HG02840 (cell line): ENCODE data around the gene OR13A1.
"Not testable (repeated sequence)": the region's sequence is repeated elsewhere in the genome, so short reads cannot be mapped to it uniquely, and the experiment has no call there.

ENCODE experiments used
- ATAC-seq: cut with Tn5 transposase; IDR thresholded peaks from one replicate; pipeline ENCODE4 v1.9.1; 2021; ENCODE audit warnings: mild to moderate bottlenecking, moderate library complexity, moderate number of reproducible peaks; ENCODE audit not compliant: unreplicated experiment, low FRiP score

Gene OR13A1, protein sequence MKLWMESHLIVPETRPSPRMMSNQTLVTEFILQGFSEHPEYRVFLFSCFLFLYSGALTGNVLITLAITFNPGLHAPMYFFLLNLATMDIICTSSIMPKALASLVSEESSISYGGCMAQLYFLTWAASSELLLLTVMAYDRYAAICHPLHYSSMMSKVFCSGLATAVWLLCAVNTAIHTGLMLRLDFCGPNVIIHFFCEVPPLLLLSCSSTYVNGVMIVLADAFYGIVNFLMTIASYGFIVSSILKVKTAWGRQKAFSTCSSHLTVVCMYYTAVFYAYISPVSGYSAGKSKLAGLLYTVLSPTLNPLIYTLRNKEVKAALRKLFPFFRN

DNA sequence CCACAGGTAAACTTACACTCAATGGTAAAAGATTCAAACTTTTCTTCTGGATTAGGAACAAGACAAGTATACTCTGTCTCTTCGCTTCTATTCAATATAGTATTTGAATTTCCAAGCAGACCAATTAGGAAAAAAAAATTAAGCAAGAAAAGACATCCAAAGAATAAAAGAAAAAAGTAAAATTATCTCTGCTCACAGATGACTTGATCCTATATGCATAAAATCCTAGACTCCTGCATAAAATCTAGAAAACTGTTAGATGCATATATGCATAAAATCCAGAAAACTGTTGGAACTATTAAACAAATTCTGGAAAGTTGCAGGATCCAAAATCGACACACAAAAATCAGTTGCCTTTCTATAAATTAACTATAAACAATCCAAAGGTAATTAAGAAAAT lies at the start of gene OR13A1:
TSS of gene OR13A1 (minus strand) at position 101 of the 400 bp plus-strand sequence. CDS start 11,186 bp downstream, outside the sequence.
- no peak for ATAC-seq

- not testable (repeated sequence) for ATAC-seq
Measured at GRCh38 chr10:45361983-45362799, 46.8 kb upstream of the OR13A1 start.

- ATAC-seq, result not testable (repeated sequence)
Measured at GRCh38 chr10:45358961-45359360, 43.6 kb upstream of the OR13A1 start.

DNA sequence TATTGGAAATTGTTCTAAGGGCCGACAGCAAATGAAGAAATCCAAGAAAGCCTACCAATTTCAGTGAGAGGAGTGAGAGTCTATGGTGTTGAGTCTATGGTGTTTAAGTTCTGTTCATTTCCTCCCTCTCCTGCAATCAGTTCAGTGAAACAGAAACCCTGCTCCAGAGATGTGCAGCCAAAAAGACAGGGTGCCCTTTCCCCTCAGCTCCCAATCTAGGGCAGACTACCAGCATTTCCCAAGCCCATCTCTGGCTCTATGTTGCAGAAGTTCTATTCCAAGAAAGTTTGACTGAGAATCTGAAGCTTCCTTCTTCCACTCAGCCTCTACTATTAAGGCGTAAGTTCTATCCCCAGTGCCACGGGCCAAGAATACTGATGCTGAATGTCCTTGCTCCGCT lies 40.1 kb upstream of the OR13A1 start:
- no peak for ATAC-seq

- no peak for ATAC-seq
Measured at GRCh38 chr10:45354261-45354660, 38.9 kb upstream of the OR13A1 start.

- no peak for ATAC-seq
Measured at GRCh38 chr10:45353186-45353585, 37.8 kb upstream of the OR13A1 start.

DNA sequence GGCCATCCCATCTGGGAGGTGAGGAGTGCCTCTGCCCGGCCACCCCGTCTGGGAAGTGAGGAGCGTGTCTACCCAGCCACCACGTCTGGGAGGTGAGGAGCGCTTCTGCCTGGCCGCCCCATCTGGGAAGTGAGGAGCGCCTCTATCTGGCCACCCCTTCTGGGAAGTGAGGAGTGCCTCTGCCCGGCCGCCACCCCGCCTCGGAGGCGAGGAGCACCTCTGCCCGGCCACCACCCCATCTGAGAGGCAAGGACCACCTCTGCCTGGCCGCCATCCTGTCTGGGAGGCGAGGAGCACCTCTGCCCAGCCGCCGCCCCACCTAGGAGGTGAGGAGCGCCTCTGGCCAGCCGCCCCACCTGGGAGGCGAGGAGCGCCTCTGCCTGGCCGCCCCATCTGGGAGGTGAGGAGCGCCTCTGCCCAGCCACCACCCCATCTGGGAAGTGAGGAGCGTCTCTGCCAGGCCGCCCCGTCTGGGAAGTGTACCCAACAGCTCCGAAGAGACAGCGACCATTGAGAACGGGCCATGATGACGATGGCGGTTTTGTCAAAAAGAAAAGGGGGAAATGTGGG lies 32.9 kb upstream of the OR13A1 start:
- ATAC-seq, result not testable (repeated sequence)

DNA sequence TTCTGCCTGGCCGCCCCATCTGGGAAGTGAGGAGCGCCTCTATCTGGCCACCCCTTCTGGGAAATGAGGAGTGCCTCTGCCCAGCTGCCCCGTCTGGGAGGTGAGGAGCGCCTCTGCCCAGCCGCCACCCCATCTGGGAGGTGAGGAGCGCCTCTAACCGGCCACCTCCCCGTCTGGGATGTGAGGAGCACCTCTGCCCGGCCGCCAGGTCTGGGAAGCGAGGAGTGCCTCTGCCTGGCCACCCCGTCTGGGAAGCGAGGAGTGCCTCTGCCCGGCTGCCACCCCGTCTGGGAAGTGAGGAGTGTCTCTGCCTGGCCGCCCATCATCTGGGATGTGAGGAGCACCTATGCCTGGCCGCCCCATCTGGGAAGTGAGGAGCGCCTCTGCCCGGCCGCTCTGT lies 32.1 kb upstream of the OR13A1 start:
- ATAC-seq, result not testable (repeated sequence)

GRCh38 chr10:45346652-45347335 lies 31.4 kb upstream of the OR13A1 start:
- ATAC-seq, result not testable (repeated sequence)

DNA sequence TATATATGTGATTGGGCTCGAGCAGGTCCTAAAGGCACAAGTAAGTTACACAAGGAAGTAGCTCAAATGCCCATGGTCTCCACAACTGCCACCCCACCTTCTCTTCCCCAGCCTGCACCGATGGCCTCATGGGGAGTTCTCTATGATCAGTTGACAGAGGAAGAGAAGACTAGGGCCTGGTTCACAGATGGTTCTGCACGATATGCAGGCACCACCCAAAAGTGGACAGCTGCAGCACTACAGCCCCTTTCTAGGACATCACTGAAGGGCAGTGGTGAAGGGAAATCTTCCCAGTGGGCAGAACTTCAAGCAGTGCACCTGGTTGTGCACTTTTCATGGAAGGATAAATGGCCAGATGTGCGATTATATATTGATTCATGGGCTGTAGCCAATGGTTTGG lies 25.0 kb upstream of the OR13A1 start:
- not testable (repeated sequence) for ATAC-seq

GRCh38 chr10:45339894-45340293 lies 24.5 kb upstream of the OR13A1 start:
- no peak for ATAC-seq

DNA sequence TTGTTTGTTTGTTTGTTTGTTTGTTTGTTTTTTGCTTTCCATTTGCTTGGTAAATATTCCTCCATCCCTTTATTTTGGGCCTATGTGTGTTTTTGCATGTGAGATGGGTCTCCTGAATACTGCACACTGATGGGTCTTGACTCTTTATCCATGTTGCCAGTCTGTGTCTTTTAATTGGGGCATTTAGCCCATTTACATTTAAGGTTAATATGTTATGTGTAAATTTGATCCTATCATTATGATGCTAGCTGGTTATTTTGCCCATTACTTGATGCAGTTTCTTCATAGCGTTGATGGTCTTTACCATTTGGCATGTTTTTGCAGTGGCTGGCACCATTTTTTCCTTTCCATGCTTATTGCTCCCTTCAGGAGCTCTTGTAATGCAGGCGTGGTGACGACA lies 16.4 kb upstream of the OR13A1 start:
- not testable (repeated sequence) for ATAC-seq

DNA sequence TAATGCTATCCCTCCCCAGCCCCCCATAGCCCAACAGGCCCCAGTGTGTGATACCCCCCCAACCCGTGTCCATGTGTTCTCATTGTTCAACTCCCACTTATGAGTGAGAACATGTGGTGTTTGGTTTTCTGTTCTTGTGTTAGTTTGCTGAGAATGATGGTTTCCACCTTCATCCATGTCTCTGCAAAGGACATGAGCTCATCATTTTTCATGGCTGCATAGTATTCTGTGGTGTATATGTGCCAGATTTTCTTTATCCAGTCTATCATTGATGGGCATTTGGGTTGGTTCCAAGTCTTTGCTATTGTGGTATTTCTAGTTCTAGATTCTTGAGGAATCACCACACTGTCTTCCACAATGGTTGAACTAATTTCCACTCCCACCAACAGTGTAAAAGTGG lies 11.5 kb upstream of the OR13A1 start:
- not testable (repeated sequence) for ATAC-seq

- ATAC-seq, result no peak
Measured at GRCh38 chr10:45325116-45325515, 9.7 kb upstream of the OR13A1 start.

DNA sequence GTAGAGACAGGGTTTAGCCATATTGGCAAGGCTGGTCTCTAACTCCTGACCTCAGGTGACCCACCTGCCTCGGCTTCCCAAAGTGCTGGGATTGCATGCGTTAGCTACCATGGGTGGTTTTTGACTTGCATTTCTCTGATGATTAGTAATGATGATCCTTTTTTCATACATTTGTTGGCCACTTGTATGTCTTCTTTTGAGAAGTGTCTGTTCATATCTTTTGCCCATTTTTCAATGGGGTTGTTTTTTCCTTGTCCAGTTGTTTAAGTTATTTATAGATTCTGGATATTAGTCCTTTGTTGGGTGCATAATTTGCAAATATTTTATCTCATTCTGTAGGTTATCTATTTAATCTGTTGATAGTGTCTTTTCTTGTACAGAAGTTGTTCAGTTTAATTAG lies 4.3 kb upstream of the OR13A1 start:
- no peak for ATAC-seq

GRCh38 chr10:45313264-45313873 lies 2.0 kb downstream of the OR13A1 start:
- ATAC-seq, result no peak

GRCh38 chr10:45308707-45309106 lies 6.7 kb downstream of the OR13A1 start:
- ATAC-seq, result no peak

- ATAC-seq, result no peak
Measured at GRCh38 chr10:45302573-45302972, 12.8 kb downstream of the OR13A1 start.

- ATAC-seq, result not testable (repeated sequence)
Measured at GRCh38 chr10:45298341-45298955, 17.0 kb downstream of the OR13A1 start.

- ATAC-seq, result no peak
Measured at GRCh38 chr10:45294681-45295080, 20.7 kb downstream of the OR13A1 start.
